SK-N-SH treated with all-trans-retinoic acid at 6 μM for 48 hours (cell line): ENCODE results near the gene CYP4V2.
A peak's percentile ranks its signal among the peaks of the same experiment; 100 is the strongest.

Experiments used
- ATAC-seq: fragments of 200-7000 bp; cut with Tn5 transposase; 3 replicates; pipeline ENCODE4 v1.9.1; 2020; ENCODE audit warnings: mild to moderate bottlenecking, moderate library complexity
- ARNTL ChIP-seq: fragments of 450-650 bp; formaldehyde crosslinking; IDR thresholded peaks from 2 replicates; pipeline ENCODE4 v1.5.0; 2020; ENCODE audit warnings: low read depth, mild to moderate bottlenecking, moderate library complexity, borderline replicate concordance
- CSDC2 ChIP-seq: fragments of 250-450 bp; sonication (Bioruptor Pico); IDR thresholded peaks from 2 replicates; pipeline ENCODE4 v1.5.0; 2020; ENCODE audit warnings: mild to moderate bottlenecking, moderate library complexity
- ESRRG ChIP-seq: fragments of 250-450 bp; sonication (Bioruptor Pico); IDR thresholded peaks from 2 replicates; pipeline ENCODE4 v1.6.1; 2021; ENCODE audit warnings: mild to moderate bottlenecking
- GLIS3 ChIP-seq: fragments of 250-450 bp; sonication (Bioruptor Pico); IDR thresholded peaks from 2 replicates; pipeline ENCODE4 v1.5.0; 2020; ENCODE audit warnings: mild to moderate bottlenecking, moderate library complexity
- ISL1 ChIP-seq: fragments of 250-450 bp; sonication (Bioruptor Pico); IDR thresholded peaks from 2 replicates; pipeline ENCODE4 v2.1.2; 2022; ENCODE audit warnings: mild to moderate bottlenecking, moderate library complexity
- OSR1 ChIP-seq: fragments of 250-450 bp; sonication (Bioruptor Pico); IDR thresholded peaks from 2 replicates; pipeline ENCODE4 v1.8.0; 2022; ENCODE audit warnings: moderate library complexity, mild to moderate bottlenecking, inconsistent platforms
- PPARA ChIP-seq: fragments of 250-450 bp; sonication (Bioruptor Pico); IDR thresholded peaks from 2 replicates; pipeline ENCODE4 v1.5.0; 2020; ENCODE audit warnings: mild to moderate bottlenecking, borderline replicate concordance
- RARB ChIP-seq: fragments of 250-450 bp; sonication (Bioruptor Pico); IDR thresholded peaks from 2 replicates; pipeline ENCODE4 v1.8.0; 2021; ENCODE audit warnings: mild to moderate bottlenecking, moderate library complexity
- TCF4 ChIP-seq: fragments of 250-450 bp; sonication (Bioruptor Pico); IDR thresholded peaks from 2 replicates; pipeline ENCODE4 v1.8.0; 2021; ENCODE audit warnings: mild to moderate bottlenecking, moderate library complexity, borderline replicate concordance
- TOX ChIP-seq: fragments of 250-450 bp; sonication (Bioruptor Pico); IDR thresholded peaks from 2 replicates; pipeline ENCODE4 v1.8.0; 2021; ENCODE audit warnings: mild to moderate bottlenecking, moderate library complexity, borderline replicate concordance
- ZC3H10 ChIP-seq: fragments of 250-450 bp; sonication (Bioruptor Pico); IDR thresholded peaks from 2 replicates; pipeline ENCODE4 v1.5.1; 2021; ENCODE audit warnings: mild to moderate bottlenecking, moderate library complexity
- ZFP3 ChIP-seq: fragments of 250-450 bp; sonication (Bioruptor Pico); IDR thresholded peaks from 2 replicates; pipeline ENCODE4 v1.5.0; 2020; ENCODE audit warnings: mild to moderate bottlenecking, moderate library complexity
- ZFP30 ChIP-seq: fragments of 450-650 bp; formaldehyde crosslinking; IDR thresholded peaks from 2 replicates; pipeline ENCODE4 v1.5.0; 2022; ENCODE audit warnings: mild to moderate bottlenecking, moderate library complexity
- ZNF565 ChIP-seq: fragments of 450-650 bp; formaldehyde crosslinking; conservative IDR thresholded peaks from 2 replicates; pipeline ENCODE4 v1.5.0; 2020; ENCODE audit warnings: low read depth, mild to moderate bottlenecking, moderate library complexity
- ZNF70 ChIP-seq: fragments of 450-650 bp; formaldehyde crosslinking; IDR thresholded peaks from 2 replicates; pipeline ENCODE4 v1.5.0; 2020; ENCODE audit warnings: mild to moderate bottlenecking, moderate library complexity
- TF ChIP-seq, protein P1 (sequence below): fragments of 250-450 bp; sonication (Bioruptor Pico); IDR thresholded peaks from 2 replicates; pipeline ENCODE4 v1.5.1; 2021; ENCODE audit warnings: mild to moderate bottlenecking, moderate library complexity
- TF ChIP-seq, protein P2 (sequence below): fragments of 250-450 bp; sonication (Bioruptor Pico); IDR thresholded peaks from 2 replicates; pipeline ENCODE4 v1.8.0; 2021; ENCODE audit warnings: low read depth, mild to moderate bottlenecking, moderate library complexity, borderline replicate concordance
- TF ChIP-seq, protein P3 (sequence below): fragments of 250-450 bp; sonication (Bioruptor Pico); IDR thresholded peaks from 2 replicates; pipeline ENCODE4 v1.5.0; 2020; ENCODE audit warnings: mild to moderate bottlenecking, moderate library complexity
- TF ChIP-seq, protein P4 (sequence below): fragments of 250-450 bp; sonication (Bioruptor Pico); IDR thresholded peaks from 2 replicates; pipeline ENCODE4 v1.5.1; 2020; ENCODE audit warnings: low read depth, mild to moderate bottlenecking, moderate library complexity
- TF ChIP-seq, protein P5 (sequence below): fragments of 250-450 bp; sonication (Bioruptor Pico); IDR thresholded peaks from 2 replicates; pipeline ENCODE4 v1.8.0; 2020; ENCODE audit warnings: mild to moderate bottlenecking, moderate library complexity, borderline replicate concordance

CYP4V2 gene

DNA sequence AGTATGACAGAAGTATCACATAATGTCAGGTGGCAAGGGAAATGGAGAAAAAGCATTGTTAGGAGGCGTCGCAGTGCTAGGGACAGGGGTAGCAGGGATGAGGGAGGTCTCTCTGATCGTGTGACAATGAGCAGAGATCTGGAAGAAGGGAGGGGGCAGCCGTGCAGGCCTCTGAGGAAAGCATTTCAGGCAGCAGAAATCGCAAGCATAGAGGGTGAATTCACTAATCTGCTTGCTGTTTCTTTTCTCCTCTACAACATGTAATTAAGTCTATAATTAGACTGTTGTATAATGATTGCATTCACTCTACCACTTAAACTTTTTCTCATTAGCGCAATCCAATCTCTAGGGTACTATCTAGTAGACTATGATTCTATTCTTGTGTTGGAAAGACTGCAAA is 9.1 kb downstream of the CYP4V2 start (continued):
- TF ChIP-seq, protein P1, sequence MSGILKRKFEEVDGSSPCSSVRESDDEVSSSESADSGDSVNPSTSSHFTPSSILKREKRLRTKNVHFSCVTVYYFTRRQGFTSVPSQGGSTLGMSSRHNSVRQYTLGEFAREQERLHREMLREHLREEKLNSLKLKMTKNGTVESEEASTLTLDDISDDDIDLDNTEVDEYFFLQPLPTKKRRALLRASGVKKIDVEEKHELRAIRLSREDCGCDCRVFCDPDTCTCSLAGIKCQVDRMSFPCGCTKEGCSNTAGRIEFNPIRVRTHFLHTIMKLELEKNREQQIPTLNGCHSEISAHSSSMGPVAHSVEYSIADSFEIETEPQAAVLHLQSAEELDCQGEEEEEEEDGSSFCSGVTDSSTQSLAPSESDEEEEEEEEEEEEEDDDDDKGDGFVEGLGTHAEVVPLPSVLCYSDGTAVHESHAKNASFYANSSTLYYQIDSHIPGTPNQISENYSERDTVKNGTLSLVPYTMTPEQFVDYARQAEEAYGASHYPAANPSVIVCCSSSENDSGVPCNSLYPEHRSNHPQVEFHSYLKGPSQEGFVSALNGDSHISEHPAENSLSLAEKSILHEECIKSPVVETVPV (CRISPR knock-in tag) = no peak
- TF ChIP-seq TOX (no peak), ZFP30 (CRISPR knock-in tag) (no peak), ARNTL (CRISPR knock-in tag) (no peak), OSR1 (CRISPR knock-in tag) (no peak), GLIS3 (CRISPR knock-in tag) (no peak)
- TF ChIP-seq, protein P2, sequence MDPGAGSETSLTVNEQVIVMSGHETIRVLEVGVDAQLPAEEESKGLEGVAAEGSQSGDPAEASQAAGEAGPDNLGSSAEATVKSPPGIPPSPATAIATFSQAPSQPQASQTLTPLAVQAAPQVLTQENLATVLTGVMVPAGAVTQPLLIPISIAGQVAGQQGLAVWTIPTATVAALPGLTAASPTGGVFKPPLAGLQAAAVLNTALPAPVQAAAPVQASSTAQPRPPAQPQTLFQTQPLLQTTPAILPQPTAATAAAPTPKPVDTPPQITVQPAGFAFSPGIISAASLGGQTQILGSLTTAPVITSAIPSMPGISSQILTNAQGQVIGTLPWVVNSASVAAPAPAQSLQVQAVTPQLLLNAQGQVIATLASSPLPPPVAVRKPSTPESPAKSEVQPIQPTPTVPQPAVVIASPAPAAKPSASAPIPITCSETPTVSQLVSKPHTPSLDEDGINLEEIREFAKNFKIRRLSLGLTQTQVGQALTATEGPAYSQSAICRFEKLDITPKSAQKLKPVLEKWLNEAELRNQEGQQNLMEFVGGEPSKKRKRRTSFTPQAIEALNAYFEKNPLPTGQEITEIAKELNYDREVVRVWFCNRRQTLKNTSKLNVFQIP (CRISPR knock-in tag) = no peak
- TF ChIP-seq, all 23 proteins: peak for 0

DNA sequence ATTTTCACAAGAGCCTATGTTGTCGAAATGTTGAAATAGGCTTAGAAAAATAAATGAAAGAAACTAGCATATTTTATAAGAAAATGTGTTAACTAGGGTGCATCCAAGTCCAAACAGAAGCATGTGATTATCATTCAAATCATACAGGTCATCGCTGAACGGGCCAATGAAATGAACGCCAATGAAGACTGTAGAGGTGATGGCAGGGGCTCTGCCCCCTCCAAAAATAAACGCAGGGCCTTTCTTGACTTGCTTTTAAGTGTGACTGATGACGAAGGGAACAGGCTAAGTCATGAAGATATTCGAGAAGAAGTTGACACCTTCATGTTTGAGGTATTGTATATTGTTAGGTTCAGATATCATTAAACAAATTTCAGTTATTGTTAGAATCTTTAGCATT is 9.6 kb downstream of the CYP4V2 start:
- ATAC-seq = no peak
- TF ChIP-seq TCF4 (CRISPR knock-in tag) (no peak), ZFP3 (CRISPR knock-in tag) (no peak), GLIS3 (CRISPR knock-in tag) (no peak), ZC3H10 (CRISPR knock-in tag) (no peak), PPARA (CRISPR knock-in tag) (no peak), CSDC2 (CRISPR knock-in tag) (no peak), OSR1 (CRISPR knock-in tag) (no peak), ESRRG (no peak), ZNF70 (CRISPR knock-in tag) (no peak), ZFP30 (CRISPR knock-in tag) (no peak), RARB (CRISPR knock-in tag) (no peak), ZNF565 (CRISPR knock-in tag) (no peak), ARNTL (CRISPR knock-in tag) (no peak), TOX (no peak)
- TF ChIP-seq, protein P3, sequence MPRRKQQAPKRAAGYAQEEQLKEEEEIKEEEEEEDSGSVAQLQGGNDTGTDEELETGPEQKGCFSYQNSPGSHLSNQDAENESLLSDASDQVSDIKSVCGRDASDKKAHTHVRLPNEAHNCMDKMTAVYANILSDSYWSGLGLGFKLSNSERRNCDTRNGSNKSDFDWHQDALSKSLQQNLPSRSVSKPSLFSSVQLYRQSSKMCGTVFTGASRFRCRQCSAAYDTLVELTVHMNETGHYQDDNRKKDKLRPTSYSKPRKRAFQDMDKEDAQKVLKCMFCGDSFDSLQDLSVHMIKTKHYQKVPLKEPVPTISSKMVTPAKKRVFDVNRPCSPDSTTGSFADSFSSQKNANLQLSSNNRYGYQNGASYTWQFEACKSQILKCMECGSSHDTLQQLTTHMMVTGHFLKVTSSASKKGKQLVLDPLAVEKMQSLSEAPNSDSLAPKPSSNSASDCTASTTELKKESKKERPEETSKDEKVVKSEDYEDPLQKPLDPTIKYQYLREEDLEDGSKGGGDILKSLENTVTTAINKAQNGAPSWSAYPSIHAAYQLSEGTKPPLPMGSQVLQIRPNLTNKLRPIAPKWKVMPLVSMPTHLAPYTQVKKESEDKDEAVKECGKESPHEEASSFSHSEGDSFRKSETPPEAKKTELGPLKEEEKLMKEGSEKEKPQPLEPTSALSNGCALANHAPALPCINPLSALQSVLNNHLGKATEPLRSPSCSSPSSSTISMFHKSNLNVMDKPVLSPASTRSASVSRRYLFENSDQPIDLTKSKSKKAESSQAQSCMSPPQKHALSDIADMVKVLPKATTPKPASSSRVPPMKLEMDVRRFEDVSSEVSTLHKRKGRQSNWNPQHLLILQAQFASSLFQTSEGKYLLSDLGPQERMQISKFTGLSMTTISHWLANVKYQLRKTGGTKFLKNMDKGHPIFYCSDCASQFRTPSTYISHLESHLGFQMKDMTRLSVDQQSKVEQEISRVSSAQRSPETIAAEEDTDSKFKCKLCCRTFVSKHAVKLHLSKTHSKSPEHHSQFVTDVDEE = no peak
- TF ChIP-seq, protein P1 (CRISPR knock-in tag) = no peak
- TF ChIP-seq, protein P2 (CRISPR knock-in tag) = no peak
- TF ChIP-seq, protein P4, sequence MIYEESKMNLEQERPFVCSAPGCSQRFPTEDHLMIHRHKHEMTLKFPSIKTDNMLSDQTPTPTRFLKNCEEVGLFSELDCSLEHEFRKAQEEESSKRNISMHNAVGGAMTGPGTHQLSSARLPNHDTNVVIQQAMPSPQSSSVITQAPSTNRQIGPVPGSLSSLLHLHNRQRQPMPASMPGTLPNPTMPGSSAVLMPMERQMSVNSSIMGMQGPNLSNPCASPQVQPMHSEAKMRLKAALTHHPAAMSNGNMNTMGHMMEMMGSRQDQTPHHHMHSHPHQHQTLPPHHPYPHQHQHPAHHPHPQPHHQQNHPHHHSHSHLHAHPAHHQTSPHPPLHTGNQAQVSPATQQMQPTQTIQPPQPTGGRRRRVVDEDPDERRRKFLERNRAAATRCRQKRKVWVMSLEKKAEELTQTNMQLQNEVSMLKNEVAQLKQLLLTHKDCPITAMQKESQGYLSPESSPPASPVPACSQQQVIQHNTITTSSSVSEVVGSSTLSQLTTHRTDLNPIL (CRISPR knock-in tag) = no peak

DNA sequence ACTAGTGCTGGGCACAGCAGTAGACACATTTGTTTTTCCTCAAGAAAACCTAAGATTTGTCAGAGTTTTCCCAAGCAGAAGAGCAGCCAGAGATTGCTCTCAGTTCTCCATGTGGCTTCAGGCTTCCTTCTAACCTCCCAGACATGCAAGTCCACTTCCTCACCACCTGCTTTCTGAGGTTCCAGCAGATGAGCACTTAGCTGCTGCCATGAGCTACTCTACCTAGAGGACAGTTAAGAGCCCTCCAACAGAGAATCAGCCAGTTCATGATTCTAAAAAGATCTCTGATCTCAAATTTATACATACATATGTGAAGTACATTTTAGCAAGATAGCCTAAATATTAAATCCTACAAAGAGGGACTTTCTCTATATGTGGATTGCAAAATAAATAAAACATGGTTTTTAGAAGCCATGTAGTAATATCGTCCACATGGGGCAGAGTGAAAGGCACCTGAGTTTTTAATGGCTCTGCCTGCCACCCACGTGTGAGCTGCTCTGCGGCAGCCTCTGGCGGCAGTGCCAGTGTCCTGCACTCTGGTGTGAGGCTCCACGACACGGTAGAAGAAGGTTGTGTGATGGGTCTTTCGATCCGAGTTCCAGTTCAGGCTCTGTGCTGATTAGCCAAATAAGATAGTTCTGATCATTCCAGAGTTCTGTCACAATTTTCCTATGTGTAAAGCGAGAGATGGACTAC is 10.3 kb downstream of the CYP4V2 start:
- ATAC-seq = peak; percentile 84
- TF ChIP-seq ZFP30 (CRISPR knock-in tag) (no peak), ZC3H10 (CRISPR knock-in tag) (no peak), CSDC2 (CRISPR knock-in tag) (no peak), ZNF565 (CRISPR knock-in tag) (no peak), ARNTL (CRISPR knock-in tag) (no peak), TOX (no peak), ZFP3 (CRISPR knock-in tag) (no peak), TCF4 (CRISPR knock-in tag) (no peak), ISL1 (CRISPR knock-in tag) (no peak)
- TF ChIP-seq, protein P4 (CRISPR knock-in tag) = no peak
- TF ChIP-seq, protein P5, sequence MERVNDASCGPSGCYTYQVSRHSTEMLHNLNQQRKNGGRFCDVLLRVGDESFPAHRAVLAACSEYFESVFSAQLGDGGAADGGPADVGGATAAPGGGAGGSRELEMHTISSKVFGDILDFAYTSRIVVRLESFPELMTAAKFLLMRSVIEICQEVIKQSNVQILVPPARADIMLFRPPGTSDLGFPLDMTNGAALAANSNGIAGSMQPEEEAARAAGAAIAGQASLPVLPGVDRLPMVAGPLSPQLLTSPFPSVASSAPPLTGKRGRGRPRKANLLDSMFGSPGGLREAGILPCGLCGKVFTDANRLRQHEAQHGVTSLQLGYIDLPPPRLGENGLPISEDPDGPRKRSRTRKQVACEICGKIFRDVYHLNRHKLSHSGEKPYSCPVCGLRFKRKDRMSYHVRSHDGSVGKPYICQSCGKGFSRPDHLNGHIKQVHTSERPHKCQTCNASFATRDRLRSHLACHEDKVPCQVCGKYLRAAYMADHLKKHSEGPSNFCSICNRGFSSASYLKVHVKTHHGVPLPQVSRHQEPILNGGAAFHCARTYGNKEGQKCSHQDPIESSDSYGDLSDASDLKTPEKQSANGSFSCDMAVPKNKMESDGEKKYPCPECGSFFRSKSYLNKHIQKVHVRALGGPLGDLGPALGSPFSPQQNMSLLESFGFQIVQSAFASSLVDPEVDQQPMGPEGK = no peak
